ENCODE results near the gene NXPE4.

GRCh38 chr11:114606003-114606801 is 10.6 kb upstream of the NXPE4 start:
- no peak for TF ChIP-seq CTCF (IDR thresholded peaks at IDR 0.05; ENCODE audit: control extremely low read depth in 1 of 3, insufficient read depth in 1 of 3, low read depth in 1 of 3, low read length in 3 of 3)
- TF ChIP-seq JUN (IDR thresholded peaks at IDR 0.05; ENCODE audit: low read depth, low read length) = no peak
- TF ChIP-seq E2F6 (IDR thresholded peaks at IDR 0.05) = no peak
- no peak for TF ChIP-seq ATF2 (IDR thresholded peaks at IDR 0.05; ENCODE audit: low read length)

All from H1 (cell line).